SU-DHL-6 (cell line): ENCODE measurements around the gene HOXD12.

Experiments used
- H2AFZ ChIP-seq: fragments of 200-600 bp; sonication (generic); 2 replicates; pipeline ENCODE4 v1.6.1; 2014; ENCODE audit warnings: low read depth, mild to moderate bottlenecking, moderate library complexity, mixed read lengths, antibody characterized with exemption, low read length; ENCODE audit not compliant: severe bottlenecking
- H3F3A ChIP-seq: fragments of 200-600 bp; shearing (Covaris generic); 2 replicates; pipeline ENCODE4 v1.6.0; 2016; ENCODE audit warnings: antibody characterized with exemption, mild to moderate bottlenecking; ENCODE audit not compliant: insufficient read depth
- H3K27ac ChIP-seq: fragments of 200-600 bp; sonication (generic); 2 replicates; pipeline ENCODE4 v1.5.1; 2016; ENCODE audit warnings: low read depth, mild to moderate bottlenecking, low read length, moderate library complexity, mixed read lengths
- H3K27me3 ChIP-seq: fragments of 200-600 bp; sonication (generic), shearing (Covaris generic); 2 replicates; pipeline ENCODE4 v1.6.0; 2014; ENCODE audit warnings: mild to moderate bottlenecking, low read length
- H3K36me3 ChIP-seq: fragments of 200-600 bp; sonication (generic); 2 replicates; pipeline ENCODE4 v1.6.1; 2014; ENCODE audit warnings: mild to moderate bottlenecking, low read length, mixed read lengths
- H3K4me2 ChIP-seq: fragments of 300-600, 200-600 bp; shearing (Covaris generic), sonication (generic); 2 replicates; pipeline ENCODE4 v1.6.0; 2014; ENCODE audit warnings: low read length, low read depth, mild to moderate bottlenecking; ENCODE audit not compliant: poor library complexity, severe bottlenecking
- H3K4me3 ChIP-seq: fragments of 200-600 bp; sonication (generic); 2 replicates; pipeline ENCODE4 v1.5.1; 2014; ENCODE audit warnings: antibody characterized with exemption, low read length, mild to moderate bottlenecking, mixed read lengths; ENCODE audit not compliant: insufficient read depth, poor library complexity, severe bottlenecking
- H3K79me2 ChIP-seq: fragments of 200-600 bp; sonication (generic); 2 replicates; pipeline ENCODE4 v1.6.1; 2014; ENCODE audit warnings: mild to moderate bottlenecking, low read length, moderate library complexity; ENCODE audit not compliant: insufficient read depth
- H3K9ac ChIP-seq: fragments of 200-600 bp; sonication (generic); 2 replicates; pipeline ENCODE4 v1.7.0; 2014; ENCODE audit warnings: mild to moderate bottlenecking, low read length
- H3K9me2 ChIP-seq: fragments of 200-600 bp; sonication (generic); replicated peaks from 2 replicates; pipeline ENCODE4 v1.6.1; 2014; ENCODE audit warnings: low read length; ENCODE audit not compliant: insufficient read depth
- H3K9me3 ChIP-seq: fragments of 200-600 bp; sonication (generic); 2 replicates; pipeline ENCODE4 v1.6.1; 2014; ENCODE audit warnings: low read length, mixed read lengths; ENCODE audit not compliant: insufficient read depth
- H4K20me1 ChIP-seq: fragments of 200-600 bp; sonication (generic); 2 replicates; pipeline ENCODE4 v1.6.1; 2014; ENCODE audit warnings: low read depth, mild to moderate bottlenecking, antibody characterized with exemption, low read length, moderate library complexity, mixed read lengths
- EZH2phosphoT487 ChIP-seq: fragments of 200-600 bp; sonication (generic), shearing (Covaris generic); conservative IDR thresholded peaks from 2 replicates; pipeline ENCODE4 v1.6.1; 2018; ENCODE audit warnings: mild to moderate bottlenecking, antibody characterized with exemption, low read length, moderate library complexity, mixed read lengths
- TF ChIP-seq, protein P1 (sequence below): fragments of 200-600 bp; sonication (generic); IDR thresholded peaks from one replicate; pipeline ENCODE4 v1.5.1; 2017; ENCODE audit warnings: antibody characterized with exemption, mild to moderate bottlenecking, low read length, moderate library complexity; ENCODE audit not compliant: insufficient read depth, poor library complexity, severe bottlenecking

HOXD12 gene

GRCh38 chr2:176088937-176089842, 10.4 kb upstream of the HOXD12 start:
- Histone ChIP-seq H3K27me3 (no peaks in the 10 kb centered on the region), H3K4me2 (no peak overlapping the region), H2AFZ (no peak overlapping the region), H3K79me2 (no peaks in the 10 kb centered on the region), H3K27ac (no peak overlapping the region), H3K9ac (no peak overlapping the region), H3K36me3 (no peaks in the 10 kb centered on the region), H3F3A (no peaks in the 10 kb centered on the region), H4K20me1 (no peaks in the 10 kb centered on the region), H3K4me3 (no peak overlapping the region), H3K9me3 (no peaks in the 10 kb centered on the region), H3K9me2 (no peaks in the 10 kb centered on the region)
- no peak for TF ChIP-seq EZH2phosphoT487
- TF ChIP-seq, protein P1, sequence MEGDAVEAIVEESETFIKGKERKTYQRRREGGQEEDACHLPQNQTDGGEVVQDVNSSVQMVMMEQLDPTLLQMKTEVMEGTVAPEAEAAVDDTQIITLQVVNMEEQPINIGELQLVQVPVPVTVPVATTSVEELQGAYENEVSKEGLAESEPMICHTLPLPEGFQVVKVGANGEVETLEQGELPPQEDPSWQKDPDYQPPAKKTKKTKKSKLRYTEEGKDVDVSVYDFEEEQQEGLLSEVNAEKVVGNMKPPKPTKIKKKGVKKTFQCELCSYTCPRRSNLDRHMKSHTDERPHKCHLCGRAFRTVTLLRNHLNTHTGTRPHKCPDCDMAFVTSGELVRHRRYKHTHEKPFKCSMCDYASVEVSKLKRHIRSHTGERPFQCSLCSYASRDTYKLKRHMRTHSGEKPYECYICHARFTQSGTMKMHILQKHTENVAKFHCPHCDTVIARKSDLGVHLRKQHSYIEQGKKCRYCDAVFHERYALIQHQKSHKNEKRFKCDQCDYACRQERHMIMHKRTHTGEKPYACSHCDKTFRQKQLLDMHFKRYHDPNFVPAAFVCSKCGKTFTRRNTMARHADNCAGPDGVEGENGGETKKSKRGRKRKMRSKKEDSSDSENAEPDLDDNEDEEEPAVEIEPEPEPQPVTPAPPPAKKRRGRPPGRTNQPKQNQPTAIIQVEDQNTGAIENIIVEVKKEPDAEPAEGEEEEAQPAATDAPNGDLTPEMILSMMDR: no peak

DNA sequence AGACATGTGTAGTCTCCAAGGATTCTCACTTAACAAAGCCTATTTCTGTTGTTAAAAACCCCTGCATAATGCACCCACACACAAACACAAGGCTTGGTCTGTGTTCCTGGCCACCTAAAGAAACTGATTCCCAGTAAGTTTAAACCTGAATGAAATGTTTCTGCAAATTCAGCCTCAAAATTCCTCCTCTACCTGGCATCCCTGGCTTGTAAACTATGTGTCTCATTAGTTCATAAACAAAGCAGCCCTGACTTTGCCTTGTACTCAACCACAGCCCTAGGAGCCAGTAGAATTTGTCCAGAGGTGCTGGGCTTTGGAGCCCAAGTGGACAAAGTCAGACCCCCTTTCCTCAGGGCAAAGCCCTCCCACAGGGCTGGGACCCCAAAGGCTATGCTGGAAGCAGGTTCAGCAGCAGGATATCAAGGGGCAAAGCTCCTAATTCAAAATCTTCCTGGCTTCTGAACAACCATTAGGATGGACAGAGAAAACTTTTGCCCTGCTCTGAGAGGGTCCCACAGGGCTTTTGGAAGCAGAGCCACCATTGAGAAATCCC, 9.7 kb upstream of the HOXD12 start:
- H3K27me3 ChIP-seq: no peaks in the 10 kb centered on the region
- no peaks in the 10 kb centered on the region for H3K9me3 ChIP-seq
- TF ChIP-seq EZH2phosphoT487: no peak
- TF ChIP-seq, protein P1: no peak
- no peaks in the 10 kb centered on the region for H3K79me2 ChIP-seq
- H3K4me3 ChIP-seq: no peak overlapping the region
- no peak overlapping the region for H3K4me2 ChIP-seq
- no peaks in the 10 kb centered on the region for H3K36me3 ChIP-seq
- H2AFZ ChIP-seq: no peak overlapping the region
- H3F3A ChIP-seq: no peaks in the 10 kb centered on the region
- no peaks in the 10 kb centered on the region for H3K9me2 ChIP-seq
- H3K9ac ChIP-seq: no peak overlapping the region
- H4K20me1 ChIP-seq: no peaks in the 10 kb centered on the region
- no peak overlapping the region for H3K27ac ChIP-seq

DNA sequence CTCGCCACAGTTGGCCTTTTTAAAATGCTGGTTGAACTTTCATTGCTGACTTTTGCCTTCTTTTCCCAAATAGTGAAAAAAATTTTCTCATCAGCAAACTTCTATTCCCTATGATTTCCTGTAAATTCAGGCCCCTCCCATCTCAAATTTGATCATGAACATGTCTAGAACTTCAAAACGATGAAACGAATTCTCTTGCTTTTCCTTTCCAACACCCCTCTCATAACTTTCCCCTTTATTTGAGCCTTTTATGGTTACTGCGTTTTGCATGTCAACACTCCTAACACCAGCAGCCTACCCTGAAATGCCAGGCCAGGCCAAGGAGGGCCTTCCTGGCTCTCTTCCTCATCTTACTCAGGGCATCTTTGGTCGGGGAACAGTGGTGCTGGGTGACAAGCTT, 8.7 kb upstream of the HOXD12 start:
- TF ChIP-seq, protein P1: no peak
- TF ChIP-seq EZH2phosphoT487: no peak
- no peaks in the 10 kb centered on the region for H3K9me3 ChIP-seq
- H4K20me1 ChIP-seq: no peaks in the 10 kb centered on the region
- no peaks in the 10 kb centered on the region for H3K27me3 ChIP-seq
- no peak overlapping the region for H3K27ac ChIP-seq
- H3K4me2 ChIP-seq: no peak overlapping the region
- H3K36me3 ChIP-seq: no peaks in the 10 kb centered on the region
- no peak overlapping the region for H2AFZ ChIP-seq
- no peak overlapping the region for H3K4me3 ChIP-seq
- no peaks in the 10 kb centered on the region for H3F3A ChIP-seq
- no peak overlapping the region for H3K9ac ChIP-seq
- no peaks in the 10 kb centered on the region for H3K9me2 ChIP-seq
- no peaks in the 10 kb centered on the region for H3K79me2 ChIP-seq
